Measurements from ENCODE around the gene N4BP2.
"Not testable (repeated sequence)": the region's sequence is repeated elsewhere in the genome, so short reads cannot be mapped to it uniquely, and the experiment has no call there.

The N4BP2 gene

DNA sequence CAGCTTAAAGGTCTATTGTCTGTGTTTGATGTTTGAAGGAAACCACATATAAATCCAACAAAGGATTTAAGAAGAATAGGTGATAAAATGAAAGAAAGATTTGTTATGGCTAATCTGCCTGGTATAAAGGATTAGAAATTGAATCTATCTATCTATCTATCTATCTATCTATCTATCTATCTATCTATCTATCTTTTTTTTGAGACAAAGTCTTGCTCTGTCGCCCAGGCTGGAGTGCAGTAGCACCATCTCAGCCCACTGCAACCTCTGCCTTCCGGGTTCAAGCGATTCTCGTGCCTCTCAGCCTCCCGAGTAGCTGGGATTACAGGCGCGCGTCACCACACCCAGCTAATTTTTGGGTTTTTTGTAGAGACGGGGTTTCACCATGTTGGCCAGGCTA lies 79.6 kb downstream of the N4BP2 start:
- H3K23ac ChIP-seq (ENCODE audit: low read length in 2 of 2); H3K4me3 ChIP-seq (ENCODE audit: insufficient read depth in 1 of 2, low read depth in 1 of 2, low read length in 2 of 2); H3K9me3 ChIP-seq (ENCODE audit: control insufficient read depth, low read length); H3K9ac ChIP-seq (ENCODE audit: low read length); H2BK12ac ChIP-seq (ENCODE audit: low read length in 2 of 2); H2BK5ac ChIP-seq (ENCODE audit: low read depth, low read length, poor library complexity, severe bottlenecking); H3K27ac ChIP-seq (ENCODE audit: low read length, poor library complexity, severe bottlenecking); H3K27me3 ChIP-seq (ENCODE audit: control insufficient read depth in 1 of 2, insufficient read depth in 1 of 2, low read length in 2 of 2); H3K36me3 ChIP-seq (ENCODE audit: control insufficient read depth in 1 of 2, insufficient read depth in 2 of 2, low read depth in 1 of 2, low read length in 2 of 2); H4K8ac ChIP-seq (ENCODE audit: low read length); H2AFZ ChIP-seq (ENCODE audit: low read depth, low read length); H3K79me1 ChIP-seq (replicated peaks; ENCODE audit: low read length, poor library complexity, severe bottlenecking); H3K18ac ChIP-seq (ENCODE audit: low read depth in 1 of 2, low read length in 2 of 2); H3K4ac ChIP-seq (ENCODE audit: low read depth in 1 of 2, low read length in 2 of 2); H2BK15ac ChIP-seq (ENCODE audit: low read depth, poor library complexity, severe bottlenecking); H4K91ac ChIP-seq (ENCODE audit: low read length); H3K4me2 ChIP-seq (ENCODE audit: low read length, poor library complexity, severe bottlenecking); H2AK5ac ChIP-seq (ENCODE audit: low read length, severe bottlenecking); H3K14ac ChIP-seq (ENCODE audit: low read length in 2 of 2); DNase-seq; H2BK120ac ChIP-seq (ENCODE audit: low read depth, low read length); H3K4me1 ChIP-seq (ENCODE audit: control insufficient read depth, insufficient read depth, low read depth, low read length): not testable (repeated sequence)
- WGBS: 98% methylated on average over 9 of the region's 9 CpGs

DNA sequence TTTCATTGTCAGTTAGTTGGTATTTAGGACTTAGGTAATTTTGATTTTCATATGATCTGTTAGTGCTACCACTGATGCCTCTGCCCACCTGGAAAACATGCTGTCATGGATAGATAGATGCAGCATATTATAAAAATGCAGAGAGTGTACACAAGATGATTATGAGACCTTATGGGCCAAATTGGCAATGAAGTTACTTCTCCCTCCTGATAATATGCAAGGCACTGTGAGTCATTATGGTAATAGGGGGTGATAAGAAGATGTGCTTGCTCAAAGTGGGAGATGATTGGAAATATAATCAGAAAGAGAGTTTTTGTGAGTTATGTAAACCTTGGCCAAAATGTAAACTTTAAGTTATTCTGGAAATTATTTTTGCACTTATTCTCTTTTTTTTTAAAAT lies 83.5 kb downstream of the N4BP2 start:
- Histone ChIP-seq H3K4me2 (ENCODE audit: low read length, poor library complexity, severe bottlenecking) (no peak overlapping the region), H3K18ac (ENCODE audit: low read depth in 1 of 2, low read length in 2 of 2) (no peak overlapping the region), H3K4ac (ENCODE audit: low read depth in 1 of 2, low read length in 2 of 2) (no peak overlapping the region), H3K4me1 (ENCODE audit: control insufficient read depth, insufficient read depth, low read depth, low read length) (peaks cover 3% of the 10 kb centered on the region), H2AK5ac (ENCODE audit: low read length, severe bottlenecking) (no peak overlapping the region), H2AFZ (ENCODE audit: low read depth, low read length) (no peak overlapping the region), H3K9me3 (ENCODE audit: control insufficient read depth, low read length) (no peaks in the 10 kb centered on the region), H3K36me3 (ENCODE audit: control insufficient read depth in 1 of 2, insufficient read depth in 2 of 2, low read depth in 1 of 2, low read length in 2 of 2) (peaks cover 7 to 8% of the 10 kb centered on the region in 2 experiments), H3K9ac (ENCODE audit: low read length) (no peak overlapping the region), H3K14ac (ENCODE audit: low read length in 2 of 2) (no peak overlapping the region), H2BK15ac (ENCODE audit: low read depth, poor library complexity, severe bottlenecking) (no peak overlapping the region), H3K79me1 (replicated peaks; ENCODE audit: low read length, poor library complexity, severe bottlenecking) (no peaks in the 10 kb centered on the region), H3K27ac (ENCODE audit: low read length, poor library complexity, severe bottlenecking) (no peak overlapping the region), H3K27me3 (ENCODE audit: control insufficient read depth in 1 of 2, insufficient read depth in 1 of 2, low read length in 2 of 2) (no peaks in the 10 kb centered on the region), H3K4me3 (ENCODE audit: insufficient read depth in 1 of 2, low read depth in 1 of 2, low read length in 2 of 2) (no peak overlapping the region), H4K8ac (ENCODE audit: low read length) (no peak overlapping the region), H4K91ac (ENCODE audit: low read length) (no peak overlapping the region), H2BK12ac (ENCODE audit: low read length in 2 of 2) (no peak overlapping the region), H2BK120ac (ENCODE audit: low read depth, low read length) (no peak overlapping the region), H2BK5ac (ENCODE audit: low read depth, low read length, poor library complexity, severe bottlenecking) (no peak overlapping the region), H3K23ac (ENCODE audit: low read length in 2 of 2) (no peak overlapping the region)
- DNase-seq: peak; percentile 10

DNA sequence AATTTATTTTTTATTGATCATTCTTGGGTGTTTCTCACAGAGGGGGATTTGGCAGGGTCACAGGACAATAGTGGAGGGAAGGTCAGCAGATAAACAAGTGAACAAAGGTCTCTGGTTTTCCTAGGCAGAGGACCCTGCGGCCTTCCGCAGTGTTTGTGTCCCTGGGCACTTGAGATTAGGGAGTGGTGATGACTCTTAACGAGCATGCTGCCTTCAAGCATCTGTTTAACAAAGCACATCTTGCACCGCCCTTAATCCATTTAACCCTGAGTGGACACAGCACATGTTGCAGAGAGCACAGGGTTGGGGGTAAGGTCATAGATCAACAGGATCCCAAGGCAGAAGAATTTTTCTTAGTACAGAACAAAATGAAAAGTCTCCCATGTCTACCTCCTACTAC lies 83.9 kb downstream of the N4BP2 start:
- H3K4me2 ChIP-seq (ENCODE audit: low read length, poor library complexity, severe bottlenecking); H3K18ac ChIP-seq (ENCODE audit: low read depth in 1 of 2, low read length in 2 of 2); H3K23ac ChIP-seq (ENCODE audit: low read length in 2 of 2); H3K27me3 ChIP-seq (ENCODE audit: control insufficient read depth in 1 of 2, insufficient read depth in 1 of 2, low read length in 2 of 2); H3K36me3 ChIP-seq (ENCODE audit: control insufficient read depth in 1 of 2, insufficient read depth in 2 of 2, low read depth in 1 of 2, low read length in 2 of 2); H3K14ac ChIP-seq (ENCODE audit: low read length in 2 of 2); H2AFZ ChIP-seq (ENCODE audit: low read depth, low read length); H4K91ac ChIP-seq (ENCODE audit: low read length); H3K4me3 ChIP-seq (ENCODE audit: insufficient read depth in 1 of 2, low read depth in 1 of 2, low read length in 2 of 2); H2BK5ac ChIP-seq (ENCODE audit: low read depth, low read length, poor library complexity, severe bottlenecking); H3K9me3 ChIP-seq (ENCODE audit: control insufficient read depth, low read length); H4K8ac ChIP-seq (ENCODE audit: low read length); H2BK120ac ChIP-seq (ENCODE audit: low read depth, low read length); H3K4ac ChIP-seq (ENCODE audit: low read depth in 1 of 2, low read length in 2 of 2); DNase-seq; H3K79me1 ChIP-seq (replicated peaks; ENCODE audit: low read length, poor library complexity, severe bottlenecking); H2BK15ac ChIP-seq (ENCODE audit: low read depth, poor library complexity, severe bottlenecking); H3K4me1 ChIP-seq (ENCODE audit: control insufficient read depth, insufficient read depth, low read depth, low read length); H3K9ac ChIP-seq (ENCODE audit: low read length); H2AK5ac ChIP-seq (ENCODE audit: low read length, severe bottlenecking); H2BK12ac ChIP-seq (ENCODE audit: low read length in 2 of 2); H3K27ac ChIP-seq (ENCODE audit: low read length, poor library complexity, severe bottlenecking): not testable (repeated sequence)
- WGBS: no CpG with 5 or more reads among the region's 4 CpGs

DNA sequence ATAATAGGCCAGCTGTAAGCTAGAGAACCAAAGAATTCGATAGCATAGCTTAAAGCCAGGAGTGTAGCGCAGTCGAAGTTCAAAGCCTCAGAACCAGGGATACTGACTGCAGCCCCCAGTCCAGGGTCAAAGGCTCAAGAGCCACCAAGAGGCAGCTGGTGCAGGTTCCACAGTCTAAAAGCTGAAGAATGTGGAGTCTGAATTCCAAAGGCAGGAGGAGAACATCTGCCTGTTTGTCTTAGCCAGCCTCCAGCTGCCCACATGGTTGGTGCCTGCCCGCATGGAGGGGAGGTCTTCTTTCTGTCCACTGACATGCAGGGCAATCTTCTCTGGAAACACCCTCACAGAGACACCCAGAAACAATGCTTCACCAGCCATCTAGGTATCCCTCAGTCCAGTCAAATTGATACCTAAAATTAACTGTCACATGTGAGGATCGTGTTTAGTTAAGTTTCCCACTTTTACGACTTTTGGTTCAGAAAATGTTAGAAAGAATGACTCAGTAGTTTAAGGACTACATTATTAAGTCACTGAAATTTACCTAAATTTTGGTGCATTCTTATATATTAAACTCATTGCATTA lies 87.4 kb downstream of the N4BP2 start:
- no peak overlapping the region for H2AFZ ChIP-seq (ENCODE audit: low read depth, low read length)
- H3K14ac ChIP-seq (ENCODE audit: low read length in 2 of 2): peak overlapping the region in 1 of 2 experiments; percentile 20
- H3K4me2 ChIP-seq (ENCODE audit: low read length, poor library complexity, severe bottlenecking): no peak overlapping the region
- no peak overlapping the region for H2BK5ac ChIP-seq (ENCODE audit: low read depth, low read length, poor library complexity, severe bottlenecking)
- no peak overlapping the region for H3K27ac ChIP-seq (ENCODE audit: low read length, poor library complexity, severe bottlenecking)
- DNase-seq: no peak
- H3K79me1 ChIP-seq (replicated peaks; ENCODE audit: low read length, poor library complexity, severe bottlenecking): no peaks in the 10 kb centered on the region
- H3K4me1 ChIP-seq (ENCODE audit: control insufficient read depth, insufficient read depth, low read depth, low read length): peaks cover 3% of the 10 kb centered on the region
- H3K18ac ChIP-seq (ENCODE audit: low read depth in 1 of 2, low read length in 2 of 2): no peak overlapping the region
- no peak overlapping the region for H3K4me3 ChIP-seq (ENCODE audit: insufficient read depth in 1 of 2, low read depth in 1 of 2, low read length in 2 of 2)
- no peak overlapping the region for H3K9ac ChIP-seq (ENCODE audit: low read length)
- H3K36me3 ChIP-seq (ENCODE audit: control insufficient read depth in 1 of 2, insufficient read depth in 2 of 2, low read depth in 1 of 2, low read length in 2 of 2): peaks cover 3 to 11% of the 10 kb centered on the region in 2 experiments
- H3K23ac ChIP-seq (ENCODE audit: low read length in 2 of 2): no peak overlapping the region
- no peak overlapping the region for H4K91ac ChIP-seq (ENCODE audit: low read length)
- H4K8ac ChIP-seq (ENCODE audit: low read length): no peak overlapping the region
- no peaks in the 10 kb centered on the region for H3K27me3 ChIP-seq (ENCODE audit: control insufficient read depth in 1 of 2, insufficient read depth in 1 of 2, low read length in 2 of 2)
- H2BK120ac ChIP-seq (ENCODE audit: low read depth, low read length): no peak overlapping the region
- no peaks in the 10 kb centered on the region for H3K9me3 ChIP-seq (ENCODE audit: control insufficient read depth, low read length)
- 86% methylated on average over 4 of the region's 6 CpGs for WGBS
- no peak overlapping the region for H3K4ac ChIP-seq (ENCODE audit: low read depth in 1 of 2, low read length in 2 of 2)
- H2BK15ac ChIP-seq (ENCODE audit: low read depth, poor library complexity, severe bottlenecking): no peak overlapping the region
- no peak overlapping the region for H2AK5ac ChIP-seq (ENCODE audit: low read length, severe bottlenecking)
- H2BK12ac ChIP-seq (ENCODE audit: low read length in 2 of 2): no peak overlapping the region

All from mesenchymal stem cell (in vitro differentiated cells and primary cell).